H1 (cell line): ENCODE results near the gene SPEN. TPM values are rescaled to one million over a fixed set of nuclear protein-coding genes. Genes with fewer than 3 reads are reported as not detected.
A peak's percentile ranks its signal among the peaks of the same experiment; 100 is the strongest.

Experiments used
- BRCA1 ChIP-seq: IDR thresholded peaks from 2 replicates; pipeline ENCODE4 v1.6.1; 2012; ENCODE audit warnings: low read depth, low read length, improper control_type of control experiment
- FOSL1 ChIP-seq: IDR thresholded peaks from 2 replicates; pipeline ENCODE4 v1.6.1; 2011; ENCODE audit warnings: mild to moderate bottlenecking, low read depth, low read length, moderate library complexity; ENCODE audit not compliant: insufficient read depth
- HDAC2 ChIP-seq, 2 experiments: fragments of 300-600 bp in 1 of 2; sonication (generic) in 1 of 2; IDR thresholded peaks; 2 replicates each; pipeline ENCODE4 v1.6.1; 2011 to 2012; ENCODE audit warnings: low read depth in 2 of 2, low read length in 2 of 2, mild to moderate bottlenecking in 2 of 2, moderate library complexity in 2 of 2, borderline replicate concordance in 1 of 2, inconsistent platforms in 1 of 2
- HDAC6 ChIP-seq: IDR thresholded peaks from one replicate; pipeline ENCODE4 v1.7.1; 2012; ENCODE audit warnings: low read depth, mild to moderate bottlenecking, inconsistent platforms, low read length, moderate library complexity
- RAD21 ChIP-seq, 2 experiments: IDR thresholded peaks in 1 of 2; conservative IDR thresholded peaks in 1 of 2; 2 replicates each; pipeline ENCODE4 v1.6.1; 2011; ENCODE audit warnings: low read depth in 2 of 2, low read length in 2 of 2, improper control_type of control experiment in 1 of 2, inconsistent platforms in 1 of 2, mild to moderate bottlenecking in 1 of 2, moderate library complexity in 1 of 2
- polyA plus RNA-seq, 7 experiments: library from polyadenylated mRNA; depleted of rRNA in 3 of 7; stranded (reverse) in 5 of 7; unstranded in 2 of 7; fragments of >200 nt in 5 of 7; fragments of 200-250 nt in 2 of 7; gene quantifications; 1 replicate in 5 of 7; 2 replicates in 1 of 7; 4 replicates in 1 of 7; pipeline versions ENCODE4 v1.2.1 to v1.2.3, GENCODE V29; 2011 to 2013; ENCODE audit warnings: missing spikeins in 2 of 7, mixed read lengths in 2 of 7
- total RNA-seq: library from RNA; stranded (reverse); fragmentation: NEBNext Ultra II Directional; extraction: Animal tissue kit (Norgen Biotek cat#: 25700); gene quantifications from 2 replicates; pipeline ENCODE4 v1.2.1, GENCODE V29; 2021

SPEN gene
- total and polyA plus RNA-seq, 2 of the 8 experiments (the other 6 are each of a cell fraction or from before 2014, with no cell fraction given) = 12.5 to 52.1 TPM

GRCh38 chr1:15937706-15938168 lies 90.2 kb downstream of the SPEN start (continued):
- TF ChIP-seq FOSL1 (no peak), BRCA1 (no peak), RAD21 (IDR thresholded peaks at IDR 0.05 in 1 of 2, conservative IDR thresholded peaks at IDR 0.05 in 1 of 2; ENCODE audit: low read depth in 2 of 2, low read length in 2 of 2) (peak; percentile 45 to 59), HDAC6 (no peak), HDAC2 (IDR thresholded peaks at IDR 0.05; ENCODE audit: borderline replicate concordance in 1 of 2, low read depth in 2 of 2, low read length in 2 of 2) (no peak)
